Mesendoderm (in vitro differentiated cells): ENCODE data around the gene KCNQ1.

Source experiments
- DNase-seq: peaks from one replicate; pipeline ENCODE4 v3.0.0; 2013
- H2AK5ac ChIP-seq: 2 replicates; pipeline ENCODE4 v1.6.1; 2013; ENCODE audit warnings: low read length, inconsistent platforms
- H2BK120ac ChIP-seq: 2 replicates; pipeline ENCODE4 v1.6.1; 2013; ENCODE audit warnings: low read depth, mild to moderate bottlenecking, low read length, moderate library complexity, mixed read lengths
- H2BK15ac ChIP-seq: replicated peaks from 2 replicates; pipeline ENCODE4 v1.6.1; 2013; ENCODE audit warnings: low read depth, mild to moderate bottlenecking, moderate library complexity
- H2BK5ac ChIP-seq: 2 replicates; pipeline ENCODE4 v1.6.1; 2013; ENCODE audit warnings: low read length, inconsistent platforms
- H3K18ac ChIP-seq: 2 replicates; pipeline ENCODE4 v1.6.1; 2013; ENCODE audit warnings: mild to moderate bottlenecking, low read length, mixed read lengths
- H3K23ac ChIP-seq: one replicate; pipeline ENCODE4 v1.6.1; 2013; ENCODE audit warnings: low read length
- H3K27ac ChIP-seq: 2 replicates; pipeline ENCODE4 v1.5.1; 2013; ENCODE audit warnings: low read depth, mild to moderate bottlenecking, inconsistent platforms, low read length, moderate library complexity
- H3K27me3 ChIP-seq: 2 replicates; pipeline ENCODE4 v1.6.1; 2013; ENCODE audit warnings: low read length, control low read depth, mild to moderate bottlenecking, inconsistent platforms; ENCODE audit not compliant: insufficient read depth, poor library complexity
- H3K36me3 ChIP-seq: 2 replicates; pipeline ENCODE4 v1.6.1; 2013; ENCODE audit warnings: low read length, inconsistent platforms; ENCODE audit not compliant: control insufficient read depth, insufficient read depth
- H3K4ac ChIP-seq: one replicate; pipeline ENCODE4 v1.6.1; 2013; ENCODE audit warnings: low read depth, mild to moderate bottlenecking, low read length, moderate library complexity
- H3K4me1 ChIP-seq: 2 replicates; pipeline ENCODE4 v1.6.1; 2013; ENCODE audit warnings: low read depth, low read length, inconsistent platforms; ENCODE audit not compliant: control insufficient read depth
- H3K4me2 ChIP-seq: 2 replicates; pipeline ENCODE4 v1.6.1; 2013; ENCODE audit warnings: low read length
- H3K4me3 ChIP-seq: 2 replicates; pipeline ENCODE4 v1.5.1; 2013; ENCODE audit warnings: mild to moderate bottlenecking, low read length
- H3K56ac ChIP-seq: one replicate; pipeline ENCODE4 v1.6.1; 2013; ENCODE audit warnings: low read length
- H3K79me1 ChIP-seq: 2 replicates; pipeline ENCODE4 v1.6.1; 2013; ENCODE audit warnings: low read length, inconsistent platforms
- H3K79me2 ChIP-seq: 2 replicates; pipeline ENCODE4 v1.6.1; 2013; ENCODE audit warnings: mild to moderate bottlenecking, low read length; ENCODE audit not compliant: control insufficient read depth, insufficient read depth
- H3K9ac ChIP-seq: 2 replicates; pipeline ENCODE4 v1.6.1; 2013; ENCODE audit warnings: low read length, inconsistent platforms
- H4K5ac ChIP-seq: one replicate; pipeline ENCODE4 v1.6.1; 2013; ENCODE audit warnings: low read length
- H4K8ac ChIP-seq: one replicate; pipeline ENCODE4 v1.6.1; 2013; ENCODE audit warnings: low read depth, mild to moderate bottlenecking, control low read depth, low read length, moderate library complexity
- WGBS: extraction: QIAGEN DNeasy Blood & Tissue Kit; methylation state at CpG from one replicate; pipeline ENCODE4 v1.1.7; 2013; ENCODE audit warnings: low lambda C conversion rate, missing lambda C conversion rate; ENCODE audit not compliant: insufficient coverage; ENCODE audit errors: extremely low coverage; 5-methylcytosine and 5-hydroxymethylcytosine counted together

The KCNQ1 gene

GRCh38 chr11:2467695-2468055, 22.9 kb downstream of the KCNQ1 start:
- no peak overlapping the region for H3K23ac ChIP-seq
- no peak overlapping the region for H3K4me2 ChIP-seq
- no CpG with 5 or more reads among the region's 7 CpGs for WGBS
- H3K79me1 ChIP-seq = no peaks in the 10 kb centered on the region
- H3K79me2 ChIP-seq = no peaks in the 10 kb centered on the region
- no peaks in the 10 kb centered on the region for H3K4me1 ChIP-seq
- H2BK15ac ChIP-seq = no peak overlapping the region
- H3K9ac ChIP-seq = no peak overlapping the region
- no peaks in the 10 kb centered on the region for H3K27me3 ChIP-seq
- H2BK5ac ChIP-seq = no peak overlapping the region
- no peaks in the 10 kb centered on the region for H3K36me3 ChIP-seq
- H3K4me3 ChIP-seq = no peak overlapping the region
- H2BK120ac ChIP-seq = no peak overlapping the region
- H3K27ac ChIP-seq = no peak overlapping the region
- no peak overlapping the region for H2AK5ac ChIP-seq
- no peak overlapping the region for H3K4ac ChIP-seq
- H3K18ac ChIP-seq = no peak overlapping the region
- H4K5ac ChIP-seq = no peak overlapping the region
- H4K8ac ChIP-seq = no peak overlapping the region
- no peak overlapping the region for H3K56ac ChIP-seq
- no peak for DNase-seq

GRCh38 chr11:2468363-2469235, 23.8 kb downstream of the KCNQ1 start:
- H2BK15ac ChIP-seq = no peak overlapping the region
- H3K27me3 ChIP-seq = no peaks in the 10 kb centered on the region
- H4K5ac ChIP-seq = no peak overlapping the region
- no CpG with 5 or more reads among the region's 21 CpGs for WGBS
- no peak overlapping the region for H4K8ac ChIP-seq
- H3K56ac ChIP-seq = no peak overlapping the region
- no peaks in the 10 kb centered on the region for H3K79me1 ChIP-seq
- H2BK5ac ChIP-seq = no peak overlapping the region
- no peak overlapping the region for H2BK120ac ChIP-seq
- no peak overlapping the region for H3K18ac ChIP-seq
- no peak overlapping the region for H3K4ac ChIP-seq
- H3K4me1 ChIP-seq = no peaks in the 10 kb centered on the region
- no peak overlapping the region for H2AK5ac ChIP-seq
- no peak overlapping the region for H3K4me2 ChIP-seq
- no peak overlapping the region for H3K9ac ChIP-seq
- no peaks in the 10 kb centered on the region for H3K79me2 ChIP-seq
- DNase-seq = no peak
- H3K27ac ChIP-seq = no peak overlapping the region
- H3K4me3 ChIP-seq = no peak overlapping the region
- H3K36me3 ChIP-seq = no peaks in the 10 kb centered on the region
- no peak overlapping the region for H3K23ac ChIP-seq

- no peak overlapping the region for H4K5ac ChIP-seq
- no peaks in the 10 kb centered on the region for H3K4me1 ChIP-seq
- no peaks in the 10 kb centered on the region for H3K79me1 ChIP-seq
- H3K27ac ChIP-seq = no peak overlapping the region
- no peak for DNase-seq
- H3K9ac ChIP-seq = no peak overlapping the region
- H3K18ac ChIP-seq = no peak overlapping the region
- H2BK5ac ChIP-seq = no peak overlapping the region
- H3K23ac ChIP-seq = no peak overlapping the region
- H3K36me3 ChIP-seq = no peaks in the 10 kb centered on the region
- no peak overlapping the region for H3K56ac ChIP-seq
- no peak overlapping the region for H3K4me2 ChIP-seq
- H2BK120ac ChIP-seq = no peak overlapping the region
- H3K4ac ChIP-seq = no peak overlapping the region
- no peak overlapping the region for H2BK15ac ChIP-seq
- H3K4me3 ChIP-seq = no peak overlapping the region
- no peak overlapping the region for H4K8ac ChIP-seq
- WGBS = no CpG with 5 or more reads among the region's 7 CpGs
- no peaks in the 10 kb centered on the region for H3K27me3 ChIP-seq
- no peaks in the 10 kb centered on the region for H3K79me2 ChIP-seq
- no peak overlapping the region for H2AK5ac ChIP-seq
Observed at GRCh38 chr11:2470495-2470894, 25.7 kb downstream of the KCNQ1 start.

GRCh38 chr11:2471048-2471803, 26.4 kb downstream of the KCNQ1 start:
- Histone ChIP-seq H3K9ac (no peak overlapping the region), H3K79me2 (no peaks in the 10 kb centered on the region), H4K5ac (no peak overlapping the region), H3K4me2 (no peak overlapping the region), H2BK120ac (no peak overlapping the region), H3K4me3 (no peak overlapping the region), H3K27ac (no peak overlapping the region), H3K27me3 (no peaks in the 10 kb centered on the region), H3K56ac (no peak overlapping the region), H3K4ac (no peak overlapping the region), H3K23ac (no peak overlapping the region), H2BK15ac (no peak overlapping the region), H3K18ac (no peak overlapping the region), H2BK5ac (no peak overlapping the region), H3K36me3 (no peaks in the 10 kb centered on the region), H2AK5ac (no peak overlapping the region), H3K79me1 (no peaks in the 10 kb centered on the region), H4K8ac (no peak overlapping the region), H3K4me1 (no peaks in the 10 kb centered on the region)
- no peak for DNase-seq
- no CpG with 5 or more reads among the region's 17 CpGs for WGBS

- H2BK15ac ChIP-seq = no peak overlapping the region
- no peak overlapping the region for H3K27ac ChIP-seq
- H3K4me1 ChIP-seq = no peaks in the 10 kb centered on the region
- H2BK5ac ChIP-seq = no peak overlapping the region
- H2AK5ac ChIP-seq = no peak overlapping the region
- no CpG with 5 or more reads among the region's 6 CpGs for WGBS
- no peak overlapping the region for H3K56ac ChIP-seq
- no peaks in the 10 kb centered on the region for H3K27me3 ChIP-seq
- H3K36me3 ChIP-seq = no peaks in the 10 kb centered on the region
- no peaks in the 10 kb centered on the region for H3K79me2 ChIP-seq
- no peak overlapping the region for H3K4me3 ChIP-seq
- DNase-seq = no peak
- H4K8ac ChIP-seq = no peak overlapping the region
- no peak overlapping the region for H3K18ac ChIP-seq
- H3K23ac ChIP-seq = no peak overlapping the region
- no peak overlapping the region for H3K4me2 ChIP-seq
- no peaks in the 10 kb centered on the region for H3K79me1 ChIP-seq
- H3K4ac ChIP-seq = no peak overlapping the region
- H3K9ac ChIP-seq = no peak overlapping the region
- H4K5ac ChIP-seq = no peak overlapping the region
- H2BK120ac ChIP-seq = no peak overlapping the region
Observed at GRCh38 chr11:2471804-2472096, 26.9 kb downstream of the KCNQ1 start.
